IPS-18c (cell line): Measurements from ENCODE around the gene GNB1L.

ENCODE experiments used
- H3K4me3 ChIP-seq: 2 replicates; pipeline ENCODE4 v1.7.0; 2013; ENCODE audit warnings: low read depth, mild to moderate bottlenecking, low read length, moderate library complexity; ENCODE audit not compliant: insufficient read depth
- H3K9me3 ChIP-seq: one replicate; pipeline ENCODE4 v1.6.1; 2013; ENCODE audit warnings: mild to moderate bottlenecking, low read length, moderate library complexity; ENCODE audit not compliant: control insufficient read depth, insufficient read depth

Gene GNB1L

DNA sequence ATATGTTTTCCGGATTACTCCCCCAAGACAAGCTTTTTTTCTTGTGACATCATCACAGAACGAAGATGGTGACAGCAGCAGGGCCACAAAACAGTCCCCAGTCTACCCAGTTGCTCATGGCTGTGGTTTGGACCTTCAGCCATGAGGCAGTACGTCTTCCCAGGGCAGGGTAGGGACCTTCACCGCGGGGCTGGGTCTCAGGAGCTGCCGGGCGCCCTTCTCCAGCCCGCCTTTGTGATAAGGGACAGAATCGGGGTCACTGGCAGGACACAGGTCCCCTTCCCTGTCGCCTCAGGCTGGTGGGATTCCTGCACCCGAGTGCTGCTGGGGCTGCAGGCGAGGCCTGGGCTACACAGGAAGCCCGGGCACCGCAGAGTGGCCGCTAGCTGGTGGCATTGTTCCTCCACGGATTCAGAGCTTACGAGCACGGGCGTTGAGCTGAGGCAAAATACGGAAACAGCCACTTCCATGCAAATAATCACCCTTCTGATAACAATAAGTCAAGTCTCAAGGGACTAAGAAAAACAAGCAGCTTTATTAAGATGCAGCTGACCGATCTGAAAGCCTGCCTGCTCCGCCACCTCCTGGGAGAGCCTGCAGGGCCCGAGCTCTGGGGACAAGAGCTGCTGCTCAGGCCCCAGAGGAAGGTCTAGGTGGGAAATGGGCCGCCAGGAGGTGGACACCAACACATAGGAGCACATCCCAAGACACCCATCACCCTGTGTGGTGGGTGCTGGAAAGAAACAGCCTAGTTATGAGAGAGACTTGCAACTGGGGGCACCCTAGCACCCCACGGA is 81.8 kb downstream of the GNB1L start:
- no peak overlapping the region for H3K4me3 ChIP-seq
- H3K9me3 ChIP-seq = peaks cover 2% of the 10 kb centered on the region

DNA sequence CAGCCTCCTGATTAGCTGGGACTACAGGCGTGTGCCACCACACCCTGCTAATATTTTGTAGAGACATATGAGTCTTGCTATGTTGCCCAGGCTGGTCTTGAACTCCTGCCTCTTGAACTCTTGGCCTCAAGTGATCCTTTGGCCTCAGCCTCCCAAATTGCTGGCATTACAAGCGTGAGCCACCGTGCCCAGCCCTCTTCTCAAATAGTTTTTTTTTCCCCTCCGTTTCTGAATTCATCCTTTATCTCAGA is 82.3 kb downstream of the GNB1L start:
- H3K4me3 ChIP-seq = no peak overlapping the region
- no peaks in the 10 kb centered on the region for H3K9me3 ChIP-seq

DNA sequence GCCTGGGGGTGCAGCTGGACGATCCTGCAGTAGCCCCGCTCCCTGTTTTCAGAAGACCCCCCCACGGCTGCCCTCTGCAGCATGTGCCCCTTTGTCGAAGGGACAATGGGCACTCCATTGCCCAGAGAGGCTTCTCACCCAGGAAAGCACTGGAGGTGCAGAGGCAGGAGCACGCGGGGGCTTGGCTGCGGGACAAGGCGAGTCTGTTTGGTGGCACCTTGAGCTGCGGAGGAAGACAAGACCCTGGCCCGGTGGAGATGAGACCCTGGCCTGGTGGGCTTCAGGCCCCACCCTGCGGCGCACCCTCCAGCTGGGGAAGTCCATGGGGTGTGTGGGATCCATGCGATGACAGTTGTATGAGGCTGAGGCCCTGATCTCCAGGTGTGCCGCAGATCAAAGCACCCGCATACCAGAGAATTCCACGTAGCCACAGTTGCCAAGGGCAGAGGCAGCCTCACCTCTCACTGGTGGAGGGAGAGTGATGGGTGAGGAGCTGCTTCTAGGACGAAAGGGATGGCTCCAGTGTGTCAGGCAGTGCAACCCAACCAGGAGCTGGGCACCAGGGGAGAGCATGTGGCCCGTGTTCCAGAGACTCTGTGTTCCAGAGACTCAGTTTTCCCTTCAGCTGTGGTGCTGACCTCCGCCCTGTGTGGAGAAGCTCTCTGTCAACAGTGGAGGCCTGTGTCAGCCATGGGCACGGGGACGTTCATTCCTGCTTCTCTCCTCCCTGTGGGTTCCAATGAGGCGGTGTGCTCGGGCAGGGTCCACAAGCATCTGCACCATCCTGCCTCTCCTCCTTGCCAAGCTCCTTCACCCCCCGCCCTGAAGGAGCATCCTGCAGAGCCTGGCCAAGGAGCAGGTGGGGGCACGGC is 84.1 kb downstream of the GNB1L start:
- Histone ChIP-seq H3K4me3 (no peak overlapping the region), H3K9me3 (no peaks in the 10 kb centered on the region)

DNA sequence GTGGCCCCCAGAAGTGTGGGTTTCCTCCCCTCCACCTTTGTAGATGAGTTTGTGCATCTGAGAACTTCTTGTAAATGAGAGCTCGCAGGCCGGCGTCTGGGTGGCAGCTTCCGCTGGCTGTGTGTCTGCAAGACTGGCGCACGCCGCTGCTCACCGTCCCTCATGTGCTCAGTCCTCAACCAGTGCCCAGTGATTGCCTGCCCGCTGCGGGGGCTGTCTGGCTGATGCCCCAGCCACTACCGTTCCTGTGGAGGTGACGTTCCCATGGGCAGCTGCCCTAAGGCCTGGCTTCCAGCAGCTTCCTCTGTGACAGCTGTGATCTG is 85.3 kb downstream of the GNB1L start:
- no peak overlapping the region for H3K4me3 ChIP-seq
- H3K9me3 ChIP-seq = no peaks in the 10 kb centered on the region

DNA sequence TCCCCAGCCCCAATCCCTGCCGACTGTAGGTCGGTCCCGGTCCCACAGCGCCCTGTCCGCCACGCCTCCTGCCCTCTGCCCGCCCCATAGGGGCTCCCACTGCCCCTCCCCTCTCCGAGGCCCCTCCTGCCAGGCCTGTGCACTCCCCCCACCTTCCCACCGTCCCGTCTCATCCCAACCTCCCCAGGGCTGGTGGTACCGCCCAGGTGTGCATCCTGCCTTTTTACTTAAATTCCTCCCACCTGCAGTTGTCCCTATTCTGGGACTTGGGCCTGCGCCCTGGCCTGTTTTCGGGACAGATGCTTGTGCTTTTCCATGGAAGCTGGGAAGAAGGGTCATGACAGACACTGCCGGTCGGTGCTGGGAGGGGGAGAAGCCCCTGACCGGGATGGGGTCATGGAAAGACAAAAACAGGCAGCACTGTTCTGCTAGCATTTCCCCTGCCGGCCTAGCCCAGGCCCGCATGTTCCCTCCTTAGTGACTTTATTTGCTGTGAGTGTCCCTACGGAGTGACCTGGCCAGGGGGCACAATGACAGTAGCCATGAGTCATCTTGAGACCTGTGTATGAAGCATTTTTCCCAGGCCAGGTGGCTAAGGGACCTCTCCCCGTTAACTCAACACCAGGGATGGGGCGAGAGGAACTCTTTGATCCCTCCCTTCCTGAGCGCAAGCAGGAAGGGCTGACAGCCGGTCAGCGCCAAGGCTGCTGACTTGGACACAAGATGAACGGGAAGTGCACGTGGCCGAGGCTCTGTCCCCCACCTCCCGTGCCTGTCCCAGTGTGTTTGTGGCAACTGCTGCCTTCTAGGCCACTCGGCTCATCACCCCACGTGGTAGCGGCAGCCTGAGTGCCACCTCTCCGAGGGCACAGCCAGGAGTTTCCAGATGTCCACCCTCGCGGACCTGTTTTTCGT is 87.0 kb downstream of the GNB1L start:
- H3K4me3 ChIP-seq = no peak overlapping the region
- no peaks in the 10 kb centered on the region for H3K9me3 ChIP-seq

DNA sequence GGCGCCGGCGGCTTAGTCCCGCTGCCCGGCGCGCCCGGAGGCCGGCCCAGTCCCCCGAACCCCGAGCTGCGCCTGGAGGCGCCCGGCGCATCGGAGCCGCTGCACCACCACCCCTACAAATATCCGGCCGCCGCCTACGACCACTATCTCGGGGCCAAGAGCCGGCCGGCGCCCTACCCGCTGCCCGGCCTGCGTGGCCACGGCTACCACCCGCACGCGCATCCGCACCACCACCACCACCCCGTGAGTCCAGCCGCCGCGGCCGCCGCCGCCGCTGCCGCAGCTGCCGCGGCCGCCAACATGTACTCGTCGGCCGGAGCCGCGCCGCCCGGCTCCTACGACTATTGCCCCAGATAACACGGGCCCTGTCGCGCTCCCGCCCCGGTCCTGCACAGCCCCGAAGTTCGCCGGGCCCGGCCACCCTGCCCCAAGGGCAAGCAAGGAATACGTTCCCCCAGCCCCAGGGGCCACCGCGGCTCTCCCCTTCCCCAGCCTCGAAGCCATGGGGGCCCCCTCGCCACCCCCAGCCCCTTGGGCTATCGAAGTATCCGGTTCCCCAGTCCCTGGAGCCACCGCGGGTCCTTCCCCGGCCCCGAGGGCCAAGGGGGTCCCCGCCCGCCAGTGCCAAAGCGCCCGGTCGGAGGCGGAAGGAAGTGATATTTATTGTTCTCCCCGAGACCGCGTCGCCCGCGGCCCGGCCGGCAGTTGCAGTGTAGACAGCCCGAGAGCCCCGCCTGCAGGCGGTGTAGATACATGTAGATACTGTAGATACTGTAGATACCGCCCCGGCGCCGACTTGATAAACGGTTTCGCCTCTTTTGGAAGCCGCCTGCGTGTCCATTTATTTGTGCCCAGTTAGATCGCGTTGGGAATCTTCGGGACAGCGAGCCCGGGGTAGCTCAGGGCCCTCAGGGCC is 87.9 kb downstream of the GNB1L start:
- H3K4me3 ChIP-seq = peak overlapping the region; percentile 20; the same call in 1 of the 2 replicates
- no peaks in the 10 kb centered on the region for H3K9me3 ChIP-seq

DNA sequence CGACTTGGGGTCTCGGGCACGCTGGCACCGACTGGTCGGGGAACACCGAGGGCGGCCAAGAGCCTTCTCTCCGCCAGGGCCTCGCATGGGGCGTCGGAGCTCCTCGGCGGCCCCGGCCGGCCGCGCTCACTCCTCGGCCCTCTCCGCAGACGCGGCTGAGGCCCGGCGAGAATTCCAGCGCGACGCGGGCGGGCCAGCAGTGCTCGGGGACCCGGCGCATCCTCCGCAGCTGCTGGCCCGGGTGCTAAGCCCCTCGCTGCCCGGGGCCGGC is 88.5 kb downstream of the GNB1L start:
- H3K9me3 ChIP-seq = no peaks in the 10 kb centered on the region
- peak overlapping the region; percentile 20; the same call in 1 of the 2 replicates for H3K4me3 ChIP-seq

DNA sequence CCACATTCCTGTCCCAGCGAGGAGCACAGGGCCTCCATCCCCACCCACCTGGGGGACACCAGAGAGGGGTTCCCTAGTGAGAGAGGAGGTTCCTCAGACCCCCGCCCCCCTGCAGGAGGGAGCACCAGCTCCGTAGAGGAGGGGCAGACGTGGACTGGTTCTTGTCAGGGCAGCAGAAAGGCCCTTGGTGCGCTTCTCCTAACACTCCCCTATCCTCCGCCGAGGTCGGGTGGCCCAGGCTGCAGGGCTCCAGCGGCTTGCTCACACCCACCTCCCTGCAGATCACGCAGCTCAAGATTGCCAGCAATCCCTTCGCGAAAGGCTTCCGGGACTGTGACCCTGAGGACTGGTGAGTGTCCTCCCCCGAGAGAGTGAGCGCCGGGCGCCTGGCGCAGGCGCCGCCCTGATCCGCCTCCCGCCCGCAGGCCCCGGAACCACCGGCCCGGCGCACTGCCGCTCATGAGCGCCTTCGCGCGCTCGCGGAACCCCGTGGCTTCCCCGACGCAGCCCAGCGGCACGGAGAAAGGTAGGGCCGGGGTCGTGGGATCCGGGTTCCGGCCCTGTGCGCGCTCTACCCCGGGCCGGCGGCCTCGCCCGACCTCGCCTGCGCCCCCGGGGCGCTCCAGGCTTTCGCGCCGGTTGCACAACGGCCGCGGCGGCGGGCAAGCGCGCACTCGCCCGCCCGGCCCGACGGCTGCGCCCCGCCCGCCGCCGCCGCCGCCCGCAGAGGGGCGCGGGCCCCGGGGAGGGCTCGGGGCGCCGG is 89.0 kb downstream of the GNB1L start:
- H3K4me3 ChIP-seq = peak overlapping the region; percentile 21

DNA sequence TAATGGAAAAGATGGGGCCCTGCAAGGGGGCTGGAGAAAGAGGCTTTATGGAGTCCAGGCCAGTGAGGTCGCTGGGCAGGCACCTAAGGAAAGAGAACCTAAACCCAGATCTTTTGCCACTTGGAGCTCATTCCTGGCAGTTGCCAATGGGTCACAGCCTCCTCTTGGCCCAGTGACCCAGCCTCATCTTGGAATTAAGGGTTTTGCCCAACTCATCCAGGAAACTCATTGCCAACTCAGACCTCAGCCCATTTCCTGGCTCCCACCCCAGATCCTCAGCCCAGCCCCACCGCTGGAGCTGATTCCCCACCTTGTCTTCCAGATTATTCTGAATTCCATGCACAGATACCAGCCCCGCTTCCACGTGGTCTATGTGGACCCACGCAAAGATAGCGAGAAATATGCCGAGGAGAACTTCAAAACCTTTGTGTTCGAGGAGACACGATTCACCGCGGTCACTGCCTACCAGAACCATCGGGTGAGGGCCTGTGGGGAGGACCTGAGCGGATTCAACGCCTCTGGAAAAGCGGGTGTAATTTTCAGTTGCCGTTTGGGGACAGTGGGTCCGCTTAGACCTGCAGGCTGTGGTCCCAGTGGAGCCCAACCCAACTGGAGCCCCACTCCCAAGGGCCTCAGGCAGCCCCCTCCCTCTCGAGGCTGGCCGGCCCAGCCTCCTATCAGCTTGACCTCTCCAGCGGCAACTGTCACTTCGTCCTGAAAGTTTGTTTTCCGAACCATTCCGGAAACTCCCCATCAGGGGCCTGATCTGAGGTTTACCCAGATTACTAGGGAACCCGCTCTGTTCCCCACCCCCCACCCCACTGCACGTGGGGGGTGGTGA is 89.8 kb downstream of the GNB1L start:
- no peaks in the 10 kb centered on the region for H3K9me3 ChIP-seq
- peak overlapping the region; percentile 21; the same call in 1 of the 2 replicates for H3K4me3 ChIP-seq

More for the DNA sequence above, 89.0 kb downstream of the GNB1L start:
- H3K9me3 ChIP-seq = no peaks in the 10 kb centered on the region

DNA sequence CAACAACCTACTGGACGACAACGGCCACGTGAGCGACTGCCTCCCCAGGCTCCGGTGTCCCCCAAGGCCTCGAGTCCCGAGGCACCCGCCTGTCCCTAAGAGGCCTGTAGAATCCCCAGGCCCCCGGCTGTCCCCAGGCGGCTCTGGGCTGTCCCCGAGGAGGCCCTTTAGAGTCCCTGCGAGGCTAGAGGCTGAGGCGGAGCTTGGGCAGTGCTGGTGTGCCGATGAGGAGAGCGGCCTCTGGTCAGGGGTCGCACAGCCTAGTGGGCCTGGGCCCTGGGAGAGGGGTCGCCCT is 90.4 kb downstream of the GNB1L start:
- no peak overlapping the region for H3K4me3 ChIP-seq
- H3K9me3 ChIP-seq = no peaks in the 10 kb centered on the region

DNA sequence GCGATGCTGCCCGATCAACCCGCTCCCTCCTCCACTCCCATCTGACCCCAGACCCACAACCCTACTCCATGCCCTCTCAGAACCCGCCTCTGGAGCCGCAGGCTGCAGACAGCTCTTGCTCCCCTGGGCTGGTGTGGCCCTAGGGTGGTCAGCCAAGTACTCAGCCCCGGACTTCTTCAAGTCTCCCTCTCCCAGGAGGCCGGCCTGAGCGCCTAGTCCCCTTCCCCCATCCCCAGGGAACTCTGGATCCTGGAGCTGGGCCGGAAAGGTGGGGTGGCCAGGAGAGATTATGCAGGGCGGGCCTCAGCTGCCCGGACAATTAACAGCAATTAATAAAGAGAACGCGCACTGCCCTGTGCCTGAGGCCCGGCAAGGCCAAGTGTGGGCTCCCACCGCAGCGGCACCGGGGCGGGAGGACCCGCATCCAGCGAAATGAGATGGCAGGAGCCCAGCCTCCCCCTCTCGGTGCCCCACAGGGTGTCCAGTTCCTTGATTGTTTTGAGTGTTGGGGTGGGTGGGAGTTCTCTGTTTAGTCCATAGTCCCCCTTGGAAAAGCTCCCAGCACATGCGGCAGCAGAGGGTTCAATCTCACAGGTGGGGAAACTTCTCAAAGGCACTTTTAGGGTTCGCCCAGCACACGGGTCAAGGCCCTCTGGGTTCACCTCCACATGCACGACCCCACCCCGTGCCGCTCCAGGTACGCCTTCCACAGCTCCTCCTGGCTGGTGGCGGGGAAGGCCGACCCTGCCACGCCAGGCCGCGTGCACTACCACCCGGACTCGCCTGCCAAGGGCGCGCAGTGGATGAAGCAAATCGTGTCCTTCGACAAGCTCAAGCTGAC is 91.0 kb downstream of the GNB1L start:
- Histone ChIP-seq H3K9me3 (no peaks in the 10 kb centered on the region), H3K4me3 (no peak overlapping the region)

DNA sequence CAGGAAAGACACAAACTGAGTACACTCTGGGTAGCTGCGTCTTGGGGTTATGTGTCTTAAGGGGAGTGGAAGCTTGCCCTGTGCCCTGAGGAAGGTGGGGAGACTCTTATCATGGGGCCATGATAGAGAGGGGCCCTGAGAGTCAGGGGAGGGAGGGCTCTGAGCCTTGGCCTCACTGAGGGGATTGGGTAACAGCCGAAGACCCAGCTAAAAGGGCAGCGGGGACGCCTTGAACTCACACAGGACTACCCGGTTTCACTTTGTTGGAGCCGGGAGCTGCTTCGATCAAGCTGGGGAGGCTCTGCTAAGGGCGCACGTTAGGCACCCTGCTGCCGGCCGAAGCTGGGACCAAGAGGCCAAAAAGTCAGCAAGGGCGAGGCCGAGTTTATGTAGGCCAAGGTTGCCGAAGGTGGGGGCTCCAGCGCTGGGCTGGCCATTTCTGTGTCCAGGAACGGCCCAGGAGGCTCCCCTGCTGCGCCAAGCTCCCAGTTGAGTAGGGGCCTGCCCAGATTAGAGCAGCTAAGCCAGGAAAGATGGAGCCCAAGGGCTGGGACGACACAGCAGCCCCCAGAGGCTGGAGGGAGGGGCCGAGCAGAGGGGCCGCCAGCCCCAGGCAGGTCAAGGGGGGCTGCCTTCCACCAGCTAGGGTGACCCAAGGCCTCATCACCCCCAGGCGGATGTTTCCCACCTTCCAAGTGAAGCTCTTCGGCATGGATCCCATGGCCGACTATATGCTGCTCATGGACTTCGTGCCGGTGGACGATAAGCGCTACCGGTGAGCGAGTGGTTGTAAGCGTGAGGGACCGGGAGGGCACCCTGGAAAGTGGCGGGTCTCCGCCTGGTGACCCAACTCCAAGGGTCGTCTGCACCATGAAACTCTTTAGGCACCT is 91.9 kb downstream of the GNB1L start:
- Histone ChIP-seq H3K4me3 (no peak overlapping the region), H3K9me3 (no peaks in the 10 kb centered on the region)

DNA sequence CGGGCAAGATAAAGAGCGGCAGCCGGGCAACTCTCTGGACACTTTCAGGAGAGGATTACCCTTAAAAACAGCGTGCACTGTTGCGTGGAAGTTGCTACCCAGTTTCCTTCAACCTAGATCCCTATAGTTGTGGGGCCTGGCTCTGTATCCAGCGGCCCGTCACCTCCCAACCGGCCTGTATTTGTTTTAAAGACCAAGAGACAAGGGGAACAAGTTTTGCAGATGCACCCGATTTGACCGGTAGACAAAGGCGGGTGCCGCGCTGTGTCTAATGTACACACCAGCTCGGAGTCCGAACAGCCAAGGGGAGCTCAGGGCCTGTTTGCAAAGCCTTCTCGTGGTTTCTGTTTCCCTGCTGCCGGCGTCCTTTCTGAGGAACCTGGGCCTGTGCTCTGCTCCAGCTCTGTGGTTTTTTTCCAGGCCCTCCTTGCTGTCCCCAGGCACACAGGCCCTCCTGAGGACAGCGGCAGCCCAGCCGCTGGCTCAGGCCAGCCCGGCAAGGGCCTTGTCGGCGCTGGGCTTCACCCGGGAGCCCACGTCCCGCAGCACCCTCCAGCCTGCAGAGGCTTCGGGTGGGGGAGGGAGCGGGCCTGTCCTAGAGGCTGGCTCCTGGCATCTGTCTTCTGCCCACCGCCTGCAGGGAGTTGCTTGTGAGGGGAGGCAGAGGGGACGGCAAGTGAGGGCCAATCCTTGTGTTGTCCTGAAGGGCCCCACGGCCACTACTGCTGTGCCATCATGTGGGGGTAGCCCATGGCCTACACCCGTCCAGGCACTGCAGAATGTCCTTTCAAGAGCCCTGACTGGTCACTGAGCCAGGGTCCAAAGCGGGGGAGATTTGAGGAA is 92.7 kb downstream of the GNB1L start:
- peak overlapping the region; percentile 9; the same call in 1 of the 2 replicates for H3K4me3 ChIP-seq
- no peaks in the 10 kb centered on the region for H3K9me3 ChIP-seq
